Rectal smooth muscle tissue (tissue), 1 donor: ENCODE results near the gene SELENOH.
"Not testable (repeated sequence)": the region's sequence is repeated elsewhere in the genome, so short reads cannot be mapped to it uniquely, and the experiment has no call there.

ENCODE experiments used
- H3K27ac ChIP-seq: one replicate; pipeline ENCODE4 v1.7.0; 2013; ENCODE audit warnings: low read depth, low read length, inconsistent platforms
- H3K27me3 ChIP-seq: one replicate; pipeline ENCODE4 v1.7.0; 2013; ENCODE audit warnings: low read length; ENCODE audit not compliant: control insufficient read depth, insufficient read depth
- H3K36me3 ChIP-seq: one replicate; pipeline ENCODE4 v1.7.0; 2013; ENCODE audit warnings: low read length; ENCODE audit not compliant: control insufficient read depth, insufficient read depth
- H3K4me1 ChIP-seq: one replicate; pipeline ENCODE4 v1.7.0; 2013; ENCODE audit warnings: low read length; ENCODE audit not compliant: control insufficient read depth, insufficient read depth
- H3K4me3 ChIP-seq: one replicate; pipeline ENCODE4 v1.7.0; 2013; ENCODE audit warnings: low read length
- H3K9ac ChIP-seq: one replicate; pipeline ENCODE4 v1.7.0; 2013; ENCODE audit warnings: low read length

SELENOH gene

GRCh38 chr11:57716726-57717125 is 24.6 kb upstream of the SELENOH start:
- H3K4me1 ChIP-seq: peaks cover 14% of the 10 kb centered on the region
- H3K36me3 ChIP-seq, H3K9ac ChIP-seq, H3K27me3 ChIP-seq, H3K27ac ChIP-seq, H3K4me3 ChIP-seq: not testable (repeated sequence)

DNA sequence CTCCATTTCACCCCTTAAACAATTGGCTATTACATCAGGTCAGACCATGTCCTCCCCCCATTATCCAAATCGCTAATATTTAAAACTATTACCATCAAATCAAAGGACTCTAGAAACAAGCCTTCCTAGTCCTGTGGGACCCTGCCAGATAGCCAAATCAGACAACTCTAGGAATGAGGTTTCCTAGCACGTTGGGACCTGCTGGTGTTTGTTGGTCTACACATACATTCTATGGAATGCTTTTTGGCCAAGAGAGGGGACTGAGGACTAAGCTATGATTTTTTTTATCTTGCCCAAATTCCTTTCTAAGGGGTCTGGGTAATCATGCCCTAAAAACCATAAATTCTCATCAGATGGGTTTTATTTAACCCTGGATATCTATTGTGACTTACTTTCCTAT is 14.1 kb upstream of the SELENOH start:
- H3K27ac ChIP-seq: no peak overlapping the region
- H3K27me3 ChIP-seq: no peaks in the 10 kb centered on the region
- no peaks in the 10 kb centered on the region for H3K36me3 ChIP-seq
- H3K4me3 ChIP-seq: no peak overlapping the region
- H3K4me1 ChIP-seq: no peaks in the 10 kb centered on the region
- H3K9ac ChIP-seq: no peak overlapping the region

- no peak overlapping the region for H3K4me3 ChIP-seq
- no peak overlapping the region for H3K27ac ChIP-seq
- no peak overlapping the region for H3K9ac ChIP-seq
Measured at GRCh38 chr11:57728829-57729228, 12.5 kb upstream of the SELENOH start.

DNA sequence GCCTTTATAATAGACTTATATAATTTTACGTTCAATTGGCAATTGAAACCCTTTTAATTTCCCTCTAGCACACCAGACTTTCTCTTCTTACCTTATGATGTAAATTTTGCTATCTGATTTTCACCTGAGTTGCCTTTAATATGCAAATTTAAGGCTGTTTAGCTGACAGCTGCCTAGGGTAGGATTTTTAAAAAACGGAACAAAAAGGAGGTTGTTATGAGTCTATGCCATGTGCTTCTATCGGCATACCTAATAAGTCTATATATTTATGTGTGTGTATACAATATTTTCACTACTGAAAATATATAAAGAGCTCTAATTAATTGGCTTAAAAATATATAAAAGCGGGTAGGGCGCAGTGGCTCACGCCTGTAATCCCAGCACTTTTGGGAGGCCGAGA is 11.8 kb upstream of the SELENOH start:
- Histone ChIP-seq H3K4me3 (no peak overlapping the region), H3K36me3 (no peaks in the 10 kb centered on the region), H3K9ac (no peak overlapping the region), H3K27ac (no peak overlapping the region), H3K27me3 (no peaks in the 10 kb centered on the region), H3K4me1 (no peaks in the 10 kb centered on the region)

More at GRCh38 chr11:57728829-57729228, 12.5 kb upstream of the SELENOH start:
- H3K27me3 ChIP-seq: no peaks in the 10 kb centered on the region
- H3K4me1 ChIP-seq: no peaks in the 10 kb centered on the region
- H3K36me3 ChIP-seq: no peaks in the 10 kb centered on the region

GRCh38 chr11:57732661-57733060 is 8.6 kb upstream of the SELENOH start:
- Histone ChIP-seq H3K27ac (no peak overlapping the region), H3K4me3 (no peak overlapping the region), H3K4me1 (no peaks in the 10 kb centered on the region), H3K36me3 (no peaks in the 10 kb centered on the region), H3K27me3 (no peaks in the 10 kb centered on the region), H3K9ac (no peak overlapping the region)

- Histone ChIP-seq H3K36me3 (peaks cover 4% of the 10 kb centered on the region), H3K9ac (no peak overlapping the region)
Measured at GRCh38 chr11:57735619-57736298, 5.5 kb upstream of the SELENOH start.

GRCh38 chr11:57742087-57742452 is 779 bp downstream of the SELENOH start:
- Histone ChIP-seq H3K36me3 (peaks cover 12% of the 10 kb centered on the region), H3K27ac (peak overlapping the region; percentile 88)

More at GRCh38 chr11:57735619-57736298, 5.5 kb upstream of the SELENOH start:
- Histone ChIP-seq H3K27me3 (no peaks in the 10 kb centered on the region), H3K27ac (no peak overlapping the region), H3K4me3 (no peak overlapping the region), H3K4me1 (no peaks in the 10 kb centered on the region)

GRCh38 chr11:57744357-57744756 is 3.1 kb downstream of the SELENOH start:
- Histone ChIP-seq H3K27me3 (no peaks in the 10 kb centered on the region), H3K4me1 (peaks cover 10% of the 10 kb centered on the region), H3K27ac (no peak overlapping the region), H3K36me3 (peaks cover 8% of the 10 kb centered on the region), H3K4me3 (no peak overlapping the region), H3K9ac (no peak overlapping the region)

More at GRCh38 chr11:57742087-57742452, 779 bp downstream of the SELENOH start:
- peak overlapping the region; percentile 94 for H3K9ac ChIP-seq
- no peaks in the 10 kb centered on the region for H3K27me3 ChIP-seq
- peaks cover 10% of the 10 kb centered on the region for H3K4me1 ChIP-seq
- H3K4me3 ChIP-seq: peak overlapping the region; percentile 80

- peaks cover 10% of the 10 kb centered on the region for H3K4me1 ChIP-seq
- no peak overlapping the region for H3K4me3 ChIP-seq
- peaks cover 8% of the 10 kb centered on the region for H3K36me3 ChIP-seq
- no peak overlapping the region for H3K27ac ChIP-seq
- H3K27me3 ChIP-seq: no peaks in the 10 kb centered on the region
- H3K9ac ChIP-seq: no peak overlapping the region
Measured at GRCh38 chr11:57745206-57745605, 3.9 kb downstream of the SELENOH start.

- H3K27ac ChIP-seq: no peak overlapping the region
- H3K4me3 ChIP-seq: no peak overlapping the region
- H3K36me3 ChIP-seq: peaks cover 8% of the 10 kb centered on the region
- peaks cover 9% of the 10 kb centered on the region for H3K4me1 ChIP-seq
- H3K27me3 ChIP-seq: no peaks in the 10 kb centered on the region
- no peak overlapping the region for H3K9ac ChIP-seq
Measured at GRCh38 chr11:57746920-57747319, 5.6 kb downstream of the SELENOH start.

- H3K27me3 ChIP-seq: no peaks in the 10 kb centered on the region
Measured at GRCh38 chr11:57751176-57751575, 9.9 kb downstream of the SELENOH start.

GRCh38 chr11:57751676-57752253 is 10.5 kb downstream of the SELENOH start, which contains the start of gene BTBD18:
Gene BTBD18, minus strand, starts transcription at chr11:57751819. Its CDS starts 631 bp downstream, at chr11:57751188.
- Histone ChIP-seq H3K27me3 (no peaks in the 10 kb centered on the region), H3K27ac (no peak within 1 kb of the TSS), H3K4me1 (no peaks in the 10 kb centered on the region), H3K9ac (no peak within 1 kb of the TSS), H3K4me3 (no peak within 1 kb of the TSS), H3K36me3 (no peaks in the 10 kb centered on the region)

More at GRCh38 chr11:57751176-57751575, 9.9 kb downstream of the SELENOH start:
- H3K4me3 ChIP-seq: no peak overlapping the region
- H3K9ac ChIP-seq: no peak overlapping the region
- no peak overlapping the region for H3K27ac ChIP-seq
- no peaks in the 10 kb centered on the region for H3K4me1 ChIP-seq
- H3K36me3 ChIP-seq: no peaks in the 10 kb centered on the region

DNA sequence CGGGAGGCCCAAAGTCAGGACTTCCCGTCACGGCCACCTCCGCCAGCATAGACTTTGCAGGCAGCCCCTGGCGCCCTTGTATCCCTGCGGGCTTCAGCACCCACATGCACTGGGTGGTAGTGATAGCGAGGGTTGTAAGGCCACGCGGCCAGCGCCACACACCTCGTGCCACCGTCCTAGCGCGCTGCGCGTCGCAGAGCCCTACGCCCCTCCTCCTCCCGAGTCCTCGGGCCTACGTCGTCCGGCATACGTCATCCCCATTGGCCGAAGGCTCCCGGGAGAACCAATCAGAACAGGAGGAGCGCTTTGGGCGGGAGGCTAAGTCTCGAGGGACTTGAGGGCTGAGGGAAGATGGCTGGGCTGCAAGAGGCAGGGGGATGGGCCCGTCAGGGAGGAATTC is 11.7 kb downstream of the SELENOH start:
- H3K4me1 ChIP-seq: no peaks in the 10 kb centered on the region
- no peak overlapping the region for H3K4me3 ChIP-seq
- no peaks in the 10 kb centered on the region for H3K27me3 ChIP-seq
- H3K36me3 ChIP-seq: no peaks in the 10 kb centered on the region
- no peak overlapping the region for H3K27ac ChIP-seq
- no peak overlapping the region for H3K9ac ChIP-seq
